SK-N-SH (cell line): ENCODE results near the gene GAB2.

Experiments
- RCOR1 ChIP-seq: fragments of 150-350 bp; IDR thresholded peaks from 2 replicates; pipeline ENCODE4 v1.6.1; 2017; ENCODE audit warnings: antibody characterized with exemption, low read length
- TF ChIP-seq, protein P1 (sequence below): fragments of 200-600 bp; sonication (generic); IDR thresholded peaks from 2 replicates; pipeline ENCODE4 v1.6.1; 2017; ENCODE audit warnings: antibody characterized with exemption, mild to moderate bottlenecking, moderate library complexity

- TF ChIP-seq, protein P1, sequence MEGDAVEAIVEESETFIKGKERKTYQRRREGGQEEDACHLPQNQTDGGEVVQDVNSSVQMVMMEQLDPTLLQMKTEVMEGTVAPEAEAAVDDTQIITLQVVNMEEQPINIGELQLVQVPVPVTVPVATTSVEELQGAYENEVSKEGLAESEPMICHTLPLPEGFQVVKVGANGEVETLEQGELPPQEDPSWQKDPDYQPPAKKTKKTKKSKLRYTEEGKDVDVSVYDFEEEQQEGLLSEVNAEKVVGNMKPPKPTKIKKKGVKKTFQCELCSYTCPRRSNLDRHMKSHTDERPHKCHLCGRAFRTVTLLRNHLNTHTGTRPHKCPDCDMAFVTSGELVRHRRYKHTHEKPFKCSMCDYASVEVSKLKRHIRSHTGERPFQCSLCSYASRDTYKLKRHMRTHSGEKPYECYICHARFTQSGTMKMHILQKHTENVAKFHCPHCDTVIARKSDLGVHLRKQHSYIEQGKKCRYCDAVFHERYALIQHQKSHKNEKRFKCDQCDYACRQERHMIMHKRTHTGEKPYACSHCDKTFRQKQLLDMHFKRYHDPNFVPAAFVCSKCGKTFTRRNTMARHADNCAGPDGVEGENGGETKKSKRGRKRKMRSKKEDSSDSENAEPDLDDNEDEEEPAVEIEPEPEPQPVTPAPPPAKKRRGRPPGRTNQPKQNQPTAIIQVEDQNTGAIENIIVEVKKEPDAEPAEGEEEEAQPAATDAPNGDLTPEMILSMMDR: no peak
- TF ChIP-seq RCOR1: no peak
Measured at GRCh38 chr11:78192223-78192719, 225.3 kb downstream of the GAB2 start.
